Naive thymus-derived CD8-positive, alpha-beta T cell (primary cell): ENCODE data around the gene SLC39A3. TPM values are rescaled to one million over a fixed set of nuclear protein-coding genes. Genes with fewer than 3 reads are reported as not detected.

Experiments
- ATAC-seq, 2 donors: fragments of 150-1000 bp; cut with Tn5 transposase in 1 of 2; sonication (Bioruptor Pico), chemical (Tn5 transposase) in 1 of 2; 1 replicate in 1 of 2; 2 replicates in 1 of 2; pipeline ENCODE4 v1.10.0; 2021; ENCODE audit warnings: mild to moderate bottlenecking in 2 of 2, moderate library complexity in 2 of 2
- POLR2A ChIA-PET: fragments of 350-600 bp; sonication (Branson Sonifier 250); formaldehyde crosslinking; loops from one replicate; lab custom pipeline; 2021; ENCODE audit warnings: antibody characterized with exemption; lab: Charles Lee
- DNase-seq, 10 donors: peaks; one replicate each; pipeline versions ENCODE4 v3.0.0 to v3.0.0-alpha.2; 2020 to 2022
- H3K27ac Mint-ChIP-seq, 10 donors: one replicate each; pipeline ENCODE4 v1.8.0; 2020 to 2022; ENCODE audit warnings: mild to moderate bottlenecking in 10 of 10, mixed read lengths in 10 of 10, moderate library complexity in 4 of 10, inconsistent platforms in 1 of 10
- H3K27me3 Mint-ChIP-seq, 5 donors: one replicate each; pipeline ENCODE4 v1.8.0; 2021 to 2022; ENCODE audit warnings: mixed read lengths in 5 of 5
- H3K36me3 Mint-ChIP-seq, 3 donors: one replicate each; pipeline ENCODE4 v1.8.0; 2020 to 2022; ENCODE audit warnings: mixed read lengths in 3 of 3, mild to moderate bottlenecking in 2 of 3, inconsistent platforms in 1 of 3
- H3K4me1 Mint-ChIP-seq, 4 donors: one replicate each; pipeline ENCODE4 v1.8.0; 2021 to 2022; ENCODE audit warnings: mixed read lengths in 4 of 4
- H3K4me3 Mint-ChIP-seq, 10 donors: one replicate each; pipeline ENCODE4 v1.8.0; 2020 to 2022; ENCODE audit warnings: mild to moderate bottlenecking in 10 of 10, mixed read lengths in 10 of 10, moderate library complexity in 6 of 10, inconsistent platforms in 1 of 10
- H3K9me3 Mint-ChIP-seq, 9 donors: one replicate each; pipeline ENCODE4 v1.8.0; 2020 to 2022; ENCODE audit warnings: mixed read lengths in 9 of 9, mild to moderate bottlenecking in 3 of 9, inconsistent platforms in 1 of 9, moderate library complexity in 1 of 9
- polyA plus RNA-seq, 3 donors: library from polyadenylated mRNA; unstranded; fragments of 300-500 nt; fragmentation: Illumina TruSeq; gene quantifications; one replicate each; pipeline ENCODE4 v1.2.3, GENCODE V29; 2021
- total RNA-seq, 8 experiments: library from RNA in 2 of 8; stranded (reverse) in 2 of 8; gene quantifications; one replicate each; pipeline ENCODE4 v1.2.3 and lab custom pipeline; 2021 to 2026

The SLC39A3 gene
- total and polyA plus RNA-seq, 5 experiments from 2014 or later: 23.2 to 43.8 (median 41.1) TPM

DNA sequence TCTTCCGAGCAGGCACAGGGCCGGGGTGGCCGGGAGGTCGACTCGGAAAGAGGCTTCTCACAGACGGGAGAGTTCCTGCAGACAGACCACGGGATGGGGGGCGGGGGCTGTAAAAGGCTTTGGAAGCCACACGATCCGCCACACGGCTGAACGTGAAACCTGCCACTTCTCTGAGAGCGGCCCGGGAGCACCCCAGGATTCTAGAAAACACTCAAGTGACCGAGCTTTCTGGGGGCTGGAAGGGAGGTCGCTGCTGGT is 15.6 kb upstream of the SLC39A3 start:
- H3K4me3 Mint-ChIP-seq: no peak overlapping the region
- H3K27me3 Mint-ChIP-seq: peaks cover 0 to under 1% (median 0%) of the 10 kb centered on the region in 5 donors
- peaks cover 0 to 35% (median 6%) of the 10 kb centered on the region in 3 donors for H3K36me3 Mint-ChIP-seq
- ATAC-seq: no peak
- no peak for DNase-seq
- H3K9me3 Mint-ChIP-seq: no peaks in the 10 kb centered on the region
- no peak overlapping the region for H3K27ac Mint-ChIP-seq
- H3K4me1 Mint-ChIP-seq: peaks cover 0 to 2% (median 0%) of the 10 kb centered on the region in 4 donors
- POLR2A ChIA-PET: no interaction called here

- Mint-ChIP-seq H3K4me1 (peaks cover 0 to 2% (median 0%) of the 10 kb centered on the region in 4 donors), H3K36me3 (peaks cover 0 to 32% (median 6%) of the 10 kb centered on the region in 3 donors), H3K9me3 (no peaks in the 10 kb centered on the region), H3K4me3 (no peak overlapping the region), H3K27me3 (peaks cover 0 to 1% (median 0%) of the 10 kb centered on the region in 5 donors), H3K27ac (no peak overlapping the region)
- POLR2A ChIA-PET: interaction anchor here (1.0 kb wide), 1 partner anchor 27 kb away, joined by 3 read pairs; no protein-coding TSS in a partner anchor
- no peak for ATAC-seq
- DNase-seq: no peak
Measured at GRCh38 chr19:2754659-2755447, 15.0 kb upstream of the SLC39A3 start.

DNA sequence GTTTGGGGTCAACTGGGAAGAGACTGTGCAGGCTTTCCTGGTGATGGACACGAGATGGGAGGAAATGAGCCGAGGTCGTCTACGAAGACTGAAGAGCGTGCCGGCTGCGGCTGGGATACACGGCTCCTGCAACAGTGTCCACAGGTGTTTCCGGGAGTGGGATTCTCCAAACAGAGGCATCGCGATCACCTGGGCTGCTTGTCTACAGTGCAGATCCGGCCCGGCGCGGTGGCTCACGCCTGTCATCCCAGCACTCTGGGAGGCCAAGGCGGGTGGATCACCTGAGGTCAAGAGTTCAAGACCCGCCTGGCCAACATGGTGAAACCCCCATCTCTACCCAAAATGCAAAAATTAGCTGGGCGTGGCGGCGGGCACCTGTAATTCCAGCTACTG is 11.6 kb upstream of the SLC39A3 start:
- POLR2A ChIA-PET: interaction anchor here (0.6 to 0.7 kb wide), 2 partner anchors 52 to 522 kb away, joined by 3 to 7 read pairs; no protein-coding TSS in a partner anchor
- no peak overlapping the region for H3K4me3 Mint-ChIP-seq
- no peaks in the 10 kb centered on the region for H3K9me3 Mint-ChIP-seq
- DNase-seq (no peak), ATAC-seq (no peak)
- peaks cover 0 to 16% (median 0%) of the 10 kb centered on the region in 3 donors for H3K36me3 Mint-ChIP-seq
- peak overlapping the region in 1 of 10 donors; percentile 85 for H3K27ac Mint-ChIP-seq
- no peaks in the 10 kb centered on the region for H3K4me1 Mint-ChIP-seq
- H3K27me3 Mint-ChIP-seq: peaks cover 0 to 1% (median 0%) of the 10 kb centered on the region in 5 donors

GRCh38 chr19:2750808-2751437 is 11.1 kb upstream of the SLC39A3 start:
- peaks cover 0 to 16% (median 0%) of the 10 kb centered on the region in 3 donors for H3K36me3 Mint-ChIP-seq
- H3K4me1 Mint-ChIP-seq: no peaks in the 10 kb centered on the region
- peaks cover 0 to 1% (median 0%) of the 10 kb centered on the region in 5 donors for H3K27me3 Mint-ChIP-seq
- H3K9me3 Mint-ChIP-seq: no peaks in the 10 kb centered on the region
- POLR2A ChIA-PET: no interaction called here
- no peak overlapping the region for H3K4me3 Mint-ChIP-seq
- DNase-seq (no peak), ATAC-seq (no peak)
- H3K27ac Mint-ChIP-seq: peak overlapping the region in 1 of 10 donors; percentile 85

GRCh38 chr19:2747349-2747748 is 7.5 kb upstream of the SLC39A3 start:
- Mint-ChIP-seq H3K4me1 (no peaks in the 10 kb centered on the region), H3K9me3 (no peaks in the 10 kb centered on the region), H3K27ac (no peak overlapping the region), H3K4me3 (no peak overlapping the region), H3K27me3 (peaks cover 5 to 12% (median 8%) of the 10 kb centered on the region in 5 donors), H3K36me3 (no peaks in the 10 kb centered on the region)
- POLR2A ChIA-PET: no interaction called here
- DNase-seq: no peak
- ATAC-seq: no peak

GRCh38 chr19:2744113-2744512 is 4.3 kb upstream of the SLC39A3 start:
- H3K27me3 Mint-ChIP-seq: peaks cover 8 to 21% (median 13%) of the 10 kb centered on the region in 5 donors
- POLR2A ChIA-PET: no interaction called here
- no peak overlapping the region for H3K27ac Mint-ChIP-seq

DNA sequence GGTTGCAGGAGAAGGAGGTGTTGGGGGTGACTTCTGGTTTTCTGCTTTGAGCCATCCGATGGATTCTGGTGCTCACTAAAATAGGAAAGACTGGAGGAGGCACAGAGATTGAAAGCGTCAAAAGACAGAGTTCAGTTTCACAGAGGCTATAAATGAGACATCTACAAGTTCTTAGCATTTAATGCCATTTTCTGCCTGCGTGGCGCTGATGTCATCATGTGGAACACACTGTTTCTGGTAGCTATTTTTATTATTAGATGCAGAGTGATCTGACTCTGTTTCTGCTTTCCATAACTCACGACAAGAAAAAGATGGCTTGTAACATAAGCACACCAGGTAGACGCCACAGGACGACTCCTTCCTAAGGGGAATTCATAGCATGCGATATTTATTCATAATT is 3.3 kb upstream of the SLC39A3 start:
- Mint-ChIP-seq H3K4me1 (peaks cover 11 to 18% (median 16%) of the 10 kb centered on the region in 4 donors), H3K27me3 (peaks cover 8 to 21% (median 13%) of the 10 kb centered on the region in 5 donors), H3K9me3 (no peaks in the 10 kb centered on the region), H3K36me3 (no peaks in the 10 kb centered on the region), H3K4me3 (no peak overlapping the region), H3K27ac (no peak overlapping the region)
- POLR2A ChIA-PET: no interaction called here
- ATAC-seq (no peak), DNase-seq (no peak)

More at GRCh38 chr19:2744113-2744512, 4.3 kb upstream of the SLC39A3 start:
- Mint-ChIP-seq H3K36me3 (no peaks in the 10 kb centered on the region), H3K9me3 (no peaks in the 10 kb centered on the region), H3K4me1 (peaks cover 5 to 11% (median 9%) of the 10 kb centered on the region in 4 donors), H3K4me3 (no peak overlapping the region)
- ATAC-seq (no peak), DNase-seq (no peak)

GRCh38 chr19:2740314-2740656 is 468 bp upstream of the SLC39A3 start:
- peaks cover 0 to 14% (median 11%) of the 10 kb centered on the region in 3 donors for H3K36me3 Mint-ChIP-seq
- no peaks in the 10 kb centered on the region for H3K9me3 Mint-ChIP-seq
- peaks cover 11 to 29% (median 22%) of the 10 kb centered on the region in 4 donors for H3K4me1 Mint-ChIP-seq
- peak overlapping the region; percentile 61 to 91 (median 87) for H3K4me3 Mint-ChIP-seq
- peak overlapping the region in 5 of 10 donors; percentile 28 to 78 (median 63) for H3K27ac Mint-ChIP-seq
- H3K27me3 Mint-ChIP-seq: peaks cover 8 to 21% (median 13%) of the 10 kb centered on the region in 5 donors
- DNase-seq (no peak), ATAC-seq (no peak)
- POLR2A ChIA-PET: interaction anchor here (0.6 to 2.1 kb wide), 4 partner anchors 38 to 302 kb away, joined by 3 to 6 read pairs (median 3); partner anchors contain the start of genes GNG7, SGTA and ZNF555

DNA sequence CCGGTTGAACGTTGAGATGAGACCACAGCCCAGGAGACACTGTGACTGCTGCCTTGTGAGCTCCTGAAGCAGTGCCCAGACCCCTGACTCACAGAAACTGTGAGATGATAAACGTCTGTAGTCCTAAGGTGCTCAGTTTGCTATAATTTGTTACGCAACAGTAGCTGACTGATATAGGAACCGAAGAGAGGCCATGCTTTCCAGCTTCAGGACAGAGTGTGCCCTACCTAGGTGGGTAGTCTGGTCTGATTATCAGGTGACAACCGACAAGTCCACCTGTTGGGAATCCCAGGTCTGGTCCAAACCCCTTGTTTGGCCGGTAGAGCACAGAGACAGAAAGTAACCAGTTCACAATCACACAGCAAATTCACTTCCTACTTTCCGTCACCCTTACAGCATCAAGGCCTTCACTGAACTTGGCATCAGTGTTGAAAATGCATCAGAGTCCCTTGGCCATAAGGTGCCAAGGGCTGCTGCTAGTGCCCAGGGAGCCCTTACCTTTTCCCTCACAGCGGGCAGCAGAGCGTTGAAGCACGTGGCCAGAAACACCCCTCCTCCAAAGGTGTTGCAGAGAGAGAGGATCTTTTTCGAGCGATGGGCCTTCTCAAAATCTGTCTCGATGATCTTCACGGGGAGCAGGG is 3.1 kb downstream of the SLC39A3 start:
- peaks cover 0 to 22% (median 22%) of the 10 kb centered on the region in 3 donors for H3K36me3 Mint-ChIP-seq
- peak overlapping the region in 3 of 10 donors; percentile 48 to 60 (median 50) for H3K4me3 Mint-ChIP-seq
- H3K27ac Mint-ChIP-seq: no peak overlapping the region

DNA sequence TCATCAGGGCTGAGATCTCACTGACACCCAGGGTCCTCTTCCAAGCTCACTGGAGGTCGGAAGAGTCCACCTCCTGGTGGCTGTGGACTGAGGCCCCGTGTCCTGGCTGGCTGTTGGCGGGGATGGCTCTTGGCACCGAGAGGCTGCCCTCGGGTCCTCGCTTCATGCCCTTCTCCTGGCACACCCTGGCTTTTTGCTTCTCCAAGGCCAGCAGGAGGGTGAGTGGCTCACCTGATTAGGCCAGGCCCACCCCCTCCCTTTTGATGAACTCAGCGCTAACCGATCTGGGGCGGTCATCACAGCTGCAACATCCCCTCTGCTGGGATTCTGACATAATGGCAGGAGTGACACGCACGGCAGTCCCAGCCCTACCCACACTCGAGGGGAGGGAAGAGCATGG is 4.4 kb downstream of the SLC39A3 start:
- no peak for ATAC-seq
- POLR2A ChIA-PET: interaction anchor here (0.6 kb wide), 1 partner anchor 48 kb away, joined by 3 read pairs; the partner anchor contains the start of gene SGTA
- Mint-ChIP-seq H3K27ac (peak overlapping the region in 1 of 10 donors; percentile 24), H3K4me1 (peaks cover 19 to 38% (median 23%) of the 10 kb centered on the region in 4 donors), H3K4me3 (no peak overlapping the region), H3K36me3 (peaks cover 0 to 22% (median 22%) of the 10 kb centered on the region in 3 donors), H3K9me3 (no peaks in the 10 kb centered on the region), H3K27me3 (peaks cover 0 to 4% (median 0%) of the 10 kb centered on the region in 5 donors)
- DNase-seq: no peak

More for the DNA sequence above, 3.1 kb downstream of the SLC39A3 start:
- H3K4me1 Mint-ChIP-seq: peaks cover 19 to 39% (median 24%) of the 10 kb centered on the region in 4 donors
- H3K9me3 Mint-ChIP-seq: no peaks in the 10 kb centered on the region
- no peak for DNase-seq
- H3K27me3 Mint-ChIP-seq: peaks cover 0 to 6% (median 0%) of the 10 kb centered on the region in 5 donors
- POLR2A ChIA-PET: no interaction called here
- no peak for ATAC-seq

DNA sequence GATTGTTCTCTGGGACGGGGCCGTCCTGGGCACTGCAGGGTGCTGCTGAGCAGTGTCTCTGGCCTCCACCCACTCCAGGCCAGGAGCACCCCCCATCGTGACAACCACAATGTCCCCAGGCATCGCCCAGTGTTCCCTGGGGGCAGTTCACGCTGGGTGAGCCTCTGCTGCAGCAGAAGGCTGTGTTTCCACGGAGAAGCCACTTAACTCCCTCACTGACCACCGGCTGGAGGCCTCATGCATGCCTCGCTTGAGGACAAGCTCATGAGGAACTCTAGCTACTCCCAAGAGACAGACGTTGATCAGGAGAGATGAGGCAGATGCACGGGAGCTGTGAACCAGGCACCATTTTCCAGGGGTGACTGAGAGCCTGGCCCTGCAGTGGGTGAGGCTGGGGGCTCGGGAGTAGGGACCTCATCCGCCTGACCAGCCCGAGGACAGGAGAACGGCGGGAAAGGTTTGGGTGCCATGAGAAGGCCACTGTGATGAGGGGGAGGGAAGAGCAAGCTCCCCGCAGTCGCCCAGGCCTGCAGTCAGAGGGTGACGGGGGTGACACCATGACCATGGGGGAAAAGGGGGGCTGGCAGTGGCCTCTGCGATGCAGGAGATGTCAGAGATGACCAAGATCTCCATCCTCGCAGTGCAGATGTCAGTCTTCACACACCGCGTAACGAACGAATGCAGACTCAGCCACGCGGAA is 5.1 kb downstream of the SLC39A3 start:
- H3K9me3 Mint-ChIP-seq: no peaks in the 10 kb centered on the region
- DNase-seq: no peak
- no peaks in the 10 kb centered on the region for H3K27me3 Mint-ChIP-seq
- no peak overlapping the region for H3K27ac Mint-ChIP-seq
- H3K4me1 Mint-ChIP-seq: peaks cover 16 to 34% (median 18%) of the 10 kb centered on the region in 4 donors
- no peak overlapping the region for H3K4me3 Mint-ChIP-seq
- H3K36me3 Mint-ChIP-seq: peaks cover 0 to 22% (median 22%) of the 10 kb centered on the region in 3 donors
- no peak for ATAC-seq
- POLR2A ChIA-PET: interaction anchor here (0.6 kb wide), 1 partner anchor 49 kb away, joined by 3 read pairs; the partner anchor contains the start of gene SGTA
